ENCODE measurements around the gene IGSF5. TPM values are rescaled to one million over a fixed set of nuclear protein-coding genes. Genes with fewer than 3 reads are reported as not detected.

The IGSF5 gene
- total RNA-seq, 1 experiment from 2014 or later = 0.18 TPM

DNA sequence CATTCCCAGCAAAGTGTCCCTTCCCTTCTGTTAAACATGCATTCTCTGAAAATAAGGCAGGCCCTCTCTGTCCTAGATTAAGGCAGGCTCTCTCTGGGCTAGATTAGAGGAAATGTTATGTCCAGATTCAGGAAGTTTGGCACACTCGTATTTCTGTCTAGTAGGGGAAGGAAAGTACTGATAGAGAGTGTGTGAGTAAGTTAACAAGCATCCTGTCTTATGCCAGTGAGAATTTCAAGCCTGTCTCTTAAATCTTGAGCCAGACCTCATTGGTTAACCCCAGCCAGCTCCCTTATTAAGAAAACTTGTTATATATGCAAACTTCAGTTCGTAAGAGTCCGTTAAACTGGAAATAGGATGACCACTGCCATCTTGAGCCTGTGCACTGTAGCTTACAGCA lies 31.6 kb downstream of the IGSF5 start:
- H3K4me3 Mint-ChIP-seq (ENCODE audit: unreplicated experiment) = no peak overlapping the region
- TF ChIP-seq, protein P1, sequence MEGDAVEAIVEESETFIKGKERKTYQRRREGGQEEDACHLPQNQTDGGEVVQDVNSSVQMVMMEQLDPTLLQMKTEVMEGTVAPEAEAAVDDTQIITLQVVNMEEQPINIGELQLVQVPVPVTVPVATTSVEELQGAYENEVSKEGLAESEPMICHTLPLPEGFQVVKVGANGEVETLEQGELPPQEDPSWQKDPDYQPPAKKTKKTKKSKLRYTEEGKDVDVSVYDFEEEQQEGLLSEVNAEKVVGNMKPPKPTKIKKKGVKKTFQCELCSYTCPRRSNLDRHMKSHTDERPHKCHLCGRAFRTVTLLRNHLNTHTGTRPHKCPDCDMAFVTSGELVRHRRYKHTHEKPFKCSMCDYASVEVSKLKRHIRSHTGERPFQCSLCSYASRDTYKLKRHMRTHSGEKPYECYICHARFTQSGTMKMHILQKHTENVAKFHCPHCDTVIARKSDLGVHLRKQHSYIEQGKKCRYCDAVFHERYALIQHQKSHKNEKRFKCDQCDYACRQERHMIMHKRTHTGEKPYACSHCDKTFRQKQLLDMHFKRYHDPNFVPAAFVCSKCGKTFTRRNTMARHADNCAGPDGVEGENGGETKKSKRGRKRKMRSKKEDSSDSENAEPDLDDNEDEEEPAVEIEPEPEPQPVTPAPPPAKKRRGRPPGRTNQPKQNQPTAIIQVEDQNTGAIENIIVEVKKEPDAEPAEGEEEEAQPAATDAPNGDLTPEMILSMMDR (IDR thresholded peaks at IDR 0.05; ENCODE audit: insufficient read depth in 1 of 2, low read depth in 1 of 2, low read length in 1 of 2, severe bottlenecking in 1 of 2, unreplicated experiment in 1 of 2) = no peak
- no peaks in the 10 kb centered on the region for H3K4me1 Mint-ChIP-seq (ENCODE audit: low read depth, unreplicated experiment)
- no peak for DNase-seq
- intact Hi-C loops (cut with micrococcal nuclease; ENCODE audit: unreplicated experiment) = no loop called here
- ChIA-PET CTCF (no interaction called here), POLR2A (no interaction called here)
- no peaks in the 10 kb centered on the region for H3K9me3 Mint-ChIP-seq (ENCODE audit: unreplicated experiment)
- Histone ChIP-seq H3K9me3 (no peaks in the 10 kb centered on the region), H3K4me1 (no peaks in the 10 kb centered on the region), H3K27me3 (replicated peaks; ENCODE audit: control insufficient read depth, insufficient read depth, low read length) (no peaks in the 10 kb centered on the region; the same call in 1 of the 2 replicates), H3K4me3 (ENCODE audit: low read depth, low read length) (no peak overlapping the region), H3K36me3 (ENCODE audit: control insufficient read depth, insufficient read depth, low read length) (no peaks in the 10 kb centered on the region)
- H3K36me3 Mint-ChIP-seq (ENCODE audit: insufficient read depth, unreplicated experiment) = no peaks in the 10 kb centered on the region
- no peak overlapping the region for H3K27ac Mint-ChIP-seq (ENCODE audit: unreplicated experiment)
- BruUV-seq (replicated peaks) = no TSS peak
- peaks cover 3% of the 10 kb centered on the region for H3K27me3 Mint-ChIP-seq (ENCODE audit: insufficient read depth, unreplicated experiment)

DNA sequence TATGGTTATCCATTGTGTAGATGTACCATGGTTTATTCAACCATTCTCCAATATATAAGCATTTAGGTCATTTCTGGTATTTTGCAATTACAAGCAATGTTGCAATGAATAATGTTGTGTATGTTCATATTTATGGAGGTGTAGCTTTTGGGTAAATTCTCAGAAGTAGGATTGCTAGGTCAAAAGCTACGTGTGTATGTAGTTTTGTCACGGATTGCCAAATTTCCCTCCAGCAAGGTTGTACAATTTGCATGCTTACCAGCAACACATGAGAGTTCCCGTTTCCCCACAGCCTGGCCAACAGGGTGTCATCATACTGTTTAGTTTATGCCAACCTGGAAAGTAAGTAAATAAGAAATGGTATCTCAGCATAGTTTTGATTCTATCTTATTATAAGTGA lies 36.3 kb downstream of the IGSF5 start:
- DNase-seq = no peak
- Mint-ChIP-seq H3K27ac (ENCODE audit: unreplicated experiment) (no peak overlapping the region), H3K4me3 (ENCODE audit: unreplicated experiment) (no peak overlapping the region), H3K36me3 (ENCODE audit: insufficient read depth, unreplicated experiment) (no peaks in the 10 kb centered on the region), H3K9me3 (ENCODE audit: unreplicated experiment) (no peaks in the 10 kb centered on the region), H3K4me1 (ENCODE audit: low read depth, unreplicated experiment) (no peaks in the 10 kb centered on the region), H3K27me3 (ENCODE audit: insufficient read depth, unreplicated experiment) (peaks cover 12% of the 10 kb centered on the region)
- Histone ChIP-seq H3K36me3 (ENCODE audit: control insufficient read depth, insufficient read depth, low read length) (no peaks in the 10 kb centered on the region), H3K27me3 (replicated peaks; ENCODE audit: control insufficient read depth, insufficient read depth, low read length) (no peaks in the 10 kb centered on the region; the same call in 1 of the 2 replicates), H3K9me3 (no peaks in the 10 kb centered on the region), H3K4me1 (no peaks in the 10 kb centered on the region), H3K4me3 (ENCODE audit: low read depth, low read length) (no peak overlapping the region)
- POLR2A ChIA-PET = no interaction called here
- no TSS peak for BruUV-seq (replicated peaks)
- TF ChIP-seq, protein P1 (IDR thresholded peaks at IDR 0.05; ENCODE audit: insufficient read depth in 1 of 2, low read depth in 1 of 2, low read length in 1 of 2, severe bottlenecking in 1 of 2, unreplicated experiment in 1 of 2) = no peak
- CTCF ChIA-PET = no interaction called here
- intact Hi-C loops (cut with micrococcal nuclease; ENCODE audit: unreplicated experiment) = no loop called here

DNA sequence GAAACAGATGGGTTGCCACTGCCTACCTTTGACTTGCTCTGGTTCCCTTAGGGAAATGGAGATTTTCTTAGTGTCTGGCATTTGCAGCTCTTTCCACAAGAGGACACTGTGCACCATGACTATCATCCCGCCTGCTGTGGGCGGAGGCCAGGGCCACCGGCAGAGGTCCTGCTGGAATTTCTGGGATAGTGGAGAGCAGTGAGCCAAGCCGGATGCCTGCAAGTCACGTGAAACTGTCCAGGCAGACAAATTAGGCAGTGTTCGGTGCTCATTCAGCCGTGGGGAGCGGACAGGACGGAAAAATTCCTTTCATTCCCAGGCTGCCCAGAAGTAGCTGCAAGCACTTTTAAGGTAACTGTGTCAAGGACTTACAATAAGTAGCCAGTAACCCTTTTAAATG lies 43.4 kb downstream of the IGSF5 start:
- Histone ChIP-seq H3K9me3 (no peaks in the 10 kb centered on the region), H3K27me3 (replicated peaks; ENCODE audit: control insufficient read depth, insufficient read depth, low read length) (no peaks in the 10 kb centered on the region), H3K4me3 (ENCODE audit: low read depth, low read length) (no peak overlapping the region), H3K36me3 (ENCODE audit: control insufficient read depth, insufficient read depth, low read length) (no peaks in the 10 kb centered on the region), H3K4me1 (no peaks in the 10 kb centered on the region)
- CTCF ChIA-PET = interaction anchor here (0.7 to 2.1 kb wide), 7 partner anchors 8 to 598 kb away, joined by 3 to 25 read pairs (median 4); partner anchors contain the start of gene PCP4
- peak overlapping the region; percentile 19 for H3K27ac Mint-ChIP-seq (ENCODE audit: unreplicated experiment)
- peak; percentile 89 to 92 for DNase-seq
- H3K36me3 Mint-ChIP-seq (ENCODE audit: insufficient read depth, unreplicated experiment) = no peaks in the 10 kb centered on the region
- no TSS peak for BruUV-seq (replicated peaks)
- intact Hi-C loops (cut with micrococcal nuclease; ENCODE audit: unreplicated experiment) = loop anchor here (1.0 to 5.0 kb wide), 4 partner anchors 79 to 599 kb away; partner anchors contain the start of gene PCP4
- POLR2A ChIA-PET = no interaction called here
- no peaks in the 10 kb centered on the region for H3K9me3 Mint-ChIP-seq (ENCODE audit: unreplicated experiment)
- no peaks in the 10 kb centered on the region for H3K4me1 Mint-ChIP-seq (ENCODE audit: low read depth, unreplicated experiment)
- H3K27me3 Mint-ChIP-seq (ENCODE audit: insufficient read depth, unreplicated experiment) = no peaks in the 10 kb centered on the region
- peak overlapping the region; percentile 67 for H3K4me3 Mint-ChIP-seq (ENCODE audit: unreplicated experiment)
- TF ChIP-seq, protein P1 (IDR thresholded peaks at IDR 0.05; ENCODE audit: insufficient read depth in 1 of 2, low read depth in 1 of 2, low read length in 1 of 2, severe bottlenecking in 1 of 2, unreplicated experiment in 1 of 2) = peak; percentile 90 to 98

Measured in Caco-2 (cell line).